Measurements from ENCODE around the gene MACROD2.

Gene MACROD2

DNA sequence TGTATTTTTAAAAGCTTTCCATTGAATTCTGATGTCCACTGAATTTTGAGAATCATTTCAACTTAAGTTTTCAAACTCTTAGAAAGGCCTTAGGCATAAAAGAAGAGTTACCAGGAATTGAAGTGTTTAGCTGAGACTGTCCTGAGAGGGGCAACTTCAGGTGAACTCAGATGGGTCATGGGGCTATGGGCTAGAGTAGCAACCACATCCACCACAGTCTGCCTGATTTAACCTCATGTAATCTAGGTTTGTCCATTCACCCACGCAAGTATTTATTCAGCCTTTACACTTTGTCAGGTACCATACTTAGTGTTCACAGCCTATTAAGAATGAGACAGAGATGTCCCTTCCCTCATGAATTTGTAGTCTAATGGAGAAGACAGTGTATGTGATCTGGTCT lies 2076.9 kb downstream of the MACROD2 start:
- DNase-seq (ENCODE audit: low read depth), result no peak

DNA sequence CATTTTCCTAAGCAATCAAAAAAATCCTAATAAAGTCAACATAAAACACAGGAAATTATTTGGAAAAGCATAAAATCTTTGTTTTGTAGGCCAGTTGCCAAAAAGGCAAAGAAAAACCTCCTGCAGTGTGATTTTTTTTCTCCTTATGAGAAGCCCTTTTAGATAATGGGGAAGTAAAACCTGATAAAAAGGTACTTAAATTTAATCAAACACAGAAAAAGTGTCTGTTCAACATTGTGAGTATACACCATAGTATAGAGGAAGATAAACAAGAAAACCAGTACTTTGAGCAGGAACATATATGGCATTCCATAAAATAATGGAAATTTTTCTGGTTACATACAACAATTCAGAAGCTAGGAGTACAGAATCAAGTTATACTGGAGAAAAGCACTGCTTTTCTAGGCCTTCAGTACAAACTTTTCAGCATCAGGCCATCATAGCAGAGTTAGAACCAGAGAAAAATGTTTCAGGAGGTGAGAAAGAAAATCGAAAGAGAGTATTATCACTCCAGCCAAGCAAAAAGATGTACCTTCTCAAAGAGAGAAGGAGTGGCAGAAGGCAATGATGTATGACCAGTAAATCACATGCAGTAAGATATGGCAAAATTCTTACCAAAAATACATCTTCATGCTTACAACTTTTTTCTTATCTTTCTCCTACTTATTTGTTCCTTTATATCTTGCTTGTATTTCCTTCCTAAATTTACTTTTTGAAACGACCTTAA lies 2083.0 kb downstream of the MACROD2 start:
- DNase-seq (ENCODE audit: low read depth), result no peak

DNA sequence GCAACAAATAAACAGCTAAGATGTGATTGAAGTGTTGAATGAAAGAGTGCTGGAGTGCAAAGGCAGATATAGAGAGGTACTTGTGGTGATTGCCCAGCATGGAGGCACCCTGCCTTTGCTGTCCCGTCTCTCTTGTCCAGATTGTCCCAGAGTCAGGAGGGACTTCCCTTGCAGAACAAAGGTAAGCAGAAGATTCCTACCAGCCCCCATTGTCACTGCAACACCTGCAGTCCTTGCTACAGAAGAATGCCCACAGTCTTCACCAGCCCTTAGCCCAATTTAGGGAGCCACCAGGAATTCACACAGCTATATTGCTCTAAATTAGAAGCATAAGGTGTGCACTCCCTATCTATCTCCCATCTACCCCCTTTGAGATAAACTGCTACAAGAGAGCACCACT lies 2086.1 kb downstream of the MACROD2 start:
- no peak for DNase-seq (ENCODE audit: low read depth)

- DNase-seq (ENCODE audit: low read depth), result no peak
Observed at GRCh38 chr20:16082051-16082550, 2086.8 kb downstream of the MACROD2 start.

GRCh38 chr20:16083639-16084280 lies 2088.4 kb downstream of the MACROD2 start:
- DNase-seq (ENCODE audit: low read depth), result no peak

GRCh38 chr20:16095226-16095625 lies 2099.9 kb downstream of the MACROD2 start:
- DNase-seq (ENCODE audit: low read depth), result no peak

- DNase-seq (ENCODE audit: low read depth), result no peak
Observed at GRCh38 chr20:16096756-16097326, 2101.5 kb downstream of the MACROD2 start.

GRCh38 chr20:16097788-16098187 lies 2102.5 kb downstream of the MACROD2 start:
- no peak for DNase-seq (ENCODE audit: low read depth)

DNA sequence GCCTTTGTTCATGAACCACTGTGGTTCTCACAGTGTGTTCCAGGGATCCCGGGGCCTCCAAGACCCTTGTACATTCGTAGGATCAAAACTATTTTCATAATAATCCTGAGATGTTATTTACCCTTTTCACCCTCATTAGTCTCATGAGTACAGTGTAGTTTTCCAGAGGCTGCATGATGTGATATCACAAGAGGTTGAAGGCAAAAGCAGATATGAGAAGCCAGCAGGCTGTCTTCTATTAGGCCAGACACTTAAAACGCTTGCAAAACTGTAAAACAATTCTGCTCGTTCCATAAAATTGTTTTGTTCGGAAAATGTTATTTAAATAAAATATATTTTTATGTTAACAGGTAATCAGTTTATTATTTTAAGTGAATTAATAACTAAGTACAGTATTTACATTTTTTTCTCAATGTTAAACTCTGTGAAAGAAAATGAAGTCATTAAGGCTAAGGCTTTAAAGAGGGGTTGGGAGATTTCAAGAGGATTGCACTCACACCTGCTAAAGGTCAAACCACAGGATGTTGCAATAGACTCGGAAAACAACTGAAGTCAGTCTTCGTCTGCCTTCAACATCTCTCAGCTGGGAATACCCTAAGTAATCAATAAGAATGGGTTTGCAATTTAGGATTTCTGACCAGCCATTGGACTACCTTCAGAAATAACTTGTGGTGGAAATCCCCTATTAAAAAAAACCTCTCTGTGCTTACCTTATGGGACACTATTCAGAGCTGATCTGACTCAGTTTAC lies 2103.7 kb downstream of the MACROD2 start:
- DNase-seq (ENCODE audit: low read depth), result no peak

DNA sequence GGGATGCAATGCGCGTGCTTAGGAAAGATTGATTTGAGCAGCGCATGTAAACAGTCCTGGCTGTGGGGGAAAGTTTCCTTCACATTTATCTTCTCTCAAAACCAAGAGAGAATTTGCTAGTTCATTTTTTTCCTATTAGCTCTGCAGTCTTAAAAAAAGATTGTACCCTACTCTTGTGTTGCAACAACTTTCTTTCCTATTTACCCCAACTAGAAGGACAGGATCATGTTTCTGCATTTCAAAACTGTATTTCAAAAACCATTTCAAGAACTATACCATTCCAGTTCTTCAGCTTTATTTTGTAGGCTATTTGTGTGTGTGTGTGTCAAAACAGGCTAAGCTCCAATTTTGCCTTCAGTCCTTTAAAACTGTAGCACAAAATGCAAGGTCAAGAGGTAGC lies 2104.8 kb downstream of the MACROD2 start:
- DNase-seq (ENCODE audit: low read depth), result no peak

DNA sequence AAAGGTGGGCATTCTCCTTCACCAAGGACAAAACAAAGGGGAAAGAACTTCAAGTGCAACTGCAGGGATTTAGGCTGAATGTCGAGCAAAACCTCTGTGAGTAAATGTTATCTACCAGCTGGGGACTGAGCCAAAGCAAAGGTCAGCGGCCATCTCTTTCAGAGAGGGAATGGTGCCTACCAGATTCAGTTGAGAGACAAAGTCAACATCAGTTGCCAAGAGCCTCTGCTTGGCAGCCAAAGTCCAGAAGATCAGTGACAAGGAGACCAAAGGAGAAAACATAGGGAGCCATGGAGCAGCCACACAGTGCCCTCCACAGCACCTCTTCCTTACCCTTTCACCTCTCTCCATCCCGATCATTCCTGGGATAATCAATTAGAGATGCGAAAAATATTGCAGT lies 2105.5 kb downstream of the MACROD2 start:
- no peak for DNase-seq (ENCODE audit: low read depth)

Measured in stromal cell of bone marrow (primary cell).